Spleen (tissue), 7 donors: ENCODE measurements around the gene TSEN54.

Experiments
- CTCF ChIP-seq, 11 experiments: fragments of 200-600 bp in 7 of 11; fragments of 450-650 bp in 4 of 11; sonication (generic) in 4 of 11; IDR thresholded peaks in 8 of 11; conservative IDR thresholded peaks in 3 of 11; 1 replicate in 7 of 11; 2 replicates in 4 of 11; pipeline versions ENCODE4 v1.4.0 to v1.8.0; 2016 to 2021; ENCODE audit warnings: antibody characterized with exemption in 11 of 11, inconsistent platforms in 4 of 11, mild to moderate bottlenecking in 1 of 11
- POLR2A ChIP-seq, 3 donors: fragments of 450-650 bp; IDR thresholded peaks; one replicate each; pipeline ENCODE4 v1.5.1; 2017; ENCODE audit warnings: antibody characterized with exemption in 3 of 3, mild to moderate bottlenecking in 1 of 3
- donor health status: DM: no; HTN: no; CAD: no; lungs with moderate emphysema.
- donor health status: DM: no; HTN: no; CAD: no.
- donor health status: DM: no; HTN: no; CAD: no.

GRCh38 chr17:75570772-75571171 is 54.4 kb downstream of the TSEN54 start:
- TF ChIP-seq POLR2A (IDR thresholded peaks at IDR 0.05): no peak
- no peak for TF ChIP-seq CTCF (IDR thresholded peaks at IDR 0.05 in 8 of 11, conservative IDR thresholded peaks at IDR 0.05 in 3 of 11)
